Ishikawa (cell line): ENCODE results near the gene VPS26C.

Experiments used
- CEBPB ChIP-seq: IDR thresholded peaks from 2 replicates; pipeline ENCODE4 v1.6.1; 2012
- CREB1 ChIP-seq: IDR thresholded peaks from 2 replicates; pipeline ENCODE4 v1.6.1; 2012; ENCODE audit warnings: low read depth
- EGR1 ChIP-seq: IDR thresholded peaks from 2 replicates; pipeline ENCODE4 v1.6.1; 2012
- EP300 ChIP-seq: IDR thresholded peaks from 2 replicates; pipeline ENCODE4 v1.6.1; 2012; ENCODE audit warnings: borderline replicate concordance
- FOXM1 ChIP-seq: IDR thresholded peaks from 2 replicates; pipeline ENCODE4 v1.6.1; 2012; ENCODE audit warnings: low read depth, borderline replicate concordance
- NFIC ChIP-seq: IDR thresholded peaks from 2 replicates; pipeline ENCODE4 v1.6.1; 2012
- RAD21 ChIP-seq: IDR thresholded peaks from 2 replicates; pipeline ENCODE4 v1.6.1; 2012; ENCODE audit warnings: low read depth
- TAF1 ChIP-seq: IDR thresholded peaks from 2 replicates; pipeline ENCODE4 v1.6.1; 2012; ENCODE audit warnings: low read depth, mild to moderate bottlenecking
- TCF12 ChIP-seq: IDR thresholded peaks from 2 replicates; pipeline ENCODE4 v1.6.1; 2012; ENCODE audit warnings: low read depth
- TEAD4 ChIP-seq: IDR thresholded peaks from 2 replicates; pipeline ENCODE4 v1.6.1; 2012
- USF1 ChIP-seq: IDR thresholded peaks from 2 replicates; pipeline ENCODE4 v1.6.1; 2012
- YY1 ChIP-seq: IDR thresholded peaks from 2 replicates; pipeline ENCODE4 v1.6.1; 2012; ENCODE audit warnings: low read depth
- ZBTB7A ChIP-seq: IDR thresholded peaks from 2 replicates; pipeline ENCODE4 v1.6.1; 2012; ENCODE audit warnings: low read depth
- TF ChIP-seq, protein P1 (sequence below): IDR thresholded peaks from 2 replicates; pipeline ENCODE4 v1.6.1; 2012; ENCODE audit warnings: low read depth, mild to moderate bottlenecking
- TF ChIP-seq, protein P2 (sequence below): IDR thresholded peaks from 2 replicates; pipeline ENCODE4 v1.6.1; 2012

The VPS26C gene

GRCh38 chr21:37272897-37273296 is 5.8 kb upstream of the VPS26C start:
- no peak for TF ChIP-seq YY1
- TF ChIP-seq TCF12 = no peak
- no peak for TF ChIP-seq RAD21
- no peak for TF ChIP-seq ZBTB7A
- TF ChIP-seq TEAD4 = no peak
- no peak for TF ChIP-seq CREB1
- TF ChIP-seq FOXM1 = no peak
- TF ChIP-seq, protein P1, sequence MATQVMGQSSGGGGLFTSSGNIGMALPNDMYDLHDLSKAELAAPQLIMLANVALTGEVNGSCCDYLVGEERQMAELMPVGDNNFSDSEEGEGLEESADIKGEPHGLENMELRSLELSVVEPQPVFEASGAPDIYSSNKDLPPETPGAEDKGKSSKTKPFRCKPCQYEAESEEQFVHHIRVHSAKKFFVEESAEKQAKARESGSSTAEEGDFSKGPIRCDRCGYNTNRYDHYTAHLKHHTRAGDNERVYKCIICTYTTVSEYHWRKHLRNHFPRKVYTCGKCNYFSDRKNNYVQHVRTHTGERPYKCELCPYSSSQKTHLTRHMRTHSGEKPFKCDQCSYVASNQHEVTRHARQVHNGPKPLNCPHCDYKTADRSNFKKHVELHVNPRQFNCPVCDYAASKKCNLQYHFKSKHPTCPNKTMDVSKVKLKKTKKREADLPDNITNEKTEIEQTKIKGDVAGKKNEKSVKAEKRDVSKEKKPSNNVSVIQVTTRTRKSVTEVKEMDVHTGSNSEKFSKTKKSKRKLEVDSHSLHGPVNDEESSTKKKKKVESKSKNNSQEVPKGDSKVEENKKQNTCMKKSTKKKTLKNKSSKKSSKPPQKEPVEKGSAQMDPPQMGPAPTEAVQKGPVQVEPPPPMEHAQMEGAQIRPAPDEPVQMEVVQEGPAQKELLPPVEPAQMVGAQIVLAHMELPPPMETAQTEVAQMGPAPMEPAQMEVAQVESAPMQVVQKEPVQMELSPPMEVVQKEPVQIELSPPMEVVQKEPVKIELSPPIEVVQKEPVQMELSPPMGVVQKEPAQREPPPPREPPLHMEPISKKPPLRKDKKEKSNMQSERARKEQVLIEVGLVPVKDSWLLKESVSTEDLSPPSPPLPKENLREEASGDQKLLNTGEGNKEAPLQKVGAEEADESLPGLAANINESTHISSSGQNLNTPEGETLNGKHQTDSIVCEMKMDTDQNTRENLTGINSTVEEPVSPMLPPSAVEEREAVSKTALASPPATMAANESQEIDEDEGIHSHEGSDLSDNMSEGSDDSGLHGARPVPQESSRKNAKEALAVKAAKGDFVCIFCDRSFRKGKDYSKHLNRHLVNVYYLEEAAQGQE = no peak
- no peak for TF ChIP-seq EP300
- TF ChIP-seq EGR1 = no peak

DNA sequence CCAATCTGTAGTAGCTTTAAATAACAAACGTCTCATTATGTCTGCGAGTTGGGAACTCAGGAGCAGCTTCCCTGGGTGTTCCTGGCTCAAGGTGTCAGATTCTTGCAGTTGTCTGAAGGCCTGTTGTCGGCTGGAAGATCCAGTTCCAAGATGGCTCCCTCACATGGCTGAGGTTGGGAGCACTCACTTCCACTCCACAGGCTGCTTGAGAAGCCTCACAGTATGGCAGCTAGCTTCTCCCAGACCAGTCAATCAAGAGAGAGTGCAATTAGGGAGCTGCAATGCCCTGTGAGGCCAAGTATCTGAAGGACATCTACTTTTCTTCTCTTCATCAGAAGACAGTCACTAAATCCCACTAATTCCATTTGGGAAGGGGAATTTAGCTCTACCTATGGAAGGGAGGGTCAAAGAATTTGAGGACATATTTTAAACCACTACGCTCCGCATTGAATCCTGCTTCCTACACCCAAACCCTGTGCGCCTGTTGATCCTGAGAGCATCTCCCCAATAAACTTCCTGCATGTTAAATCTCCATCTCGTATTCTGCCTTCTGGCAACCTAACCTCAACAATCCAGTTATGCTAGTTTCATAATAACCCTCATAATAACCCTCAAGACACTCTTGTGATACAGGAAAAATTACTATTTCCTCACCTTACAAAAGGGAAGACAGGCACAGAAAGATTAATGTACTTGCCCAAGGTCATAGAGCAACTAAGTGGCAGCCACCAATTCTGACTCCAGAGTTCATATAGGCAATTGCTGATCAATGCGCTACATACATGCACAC is 3.6 kb upstream of the VPS26C start:
- TF ChIP-seq EP300 = no peak
- no peak for TF ChIP-seq YY1
- no peak for TF ChIP-seq TEAD4
- TF ChIP-seq, protein P2, sequence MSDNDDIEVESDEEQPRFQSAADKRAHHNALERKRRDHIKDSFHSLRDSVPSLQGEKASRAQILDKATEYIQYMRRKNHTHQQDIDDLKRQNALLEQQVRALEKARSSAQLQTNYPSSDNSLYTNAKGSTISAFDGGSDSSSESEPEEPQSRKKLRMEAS = no peak
- TF ChIP-seq NFIC = no peak
- no peak for TF ChIP-seq EGR1
- TF ChIP-seq, protein P1 = no peak
- TF ChIP-seq ZBTB7A = no peak
- TF ChIP-seq USF1 = no peak
- TF ChIP-seq TAF1 = no peak

DNA sequence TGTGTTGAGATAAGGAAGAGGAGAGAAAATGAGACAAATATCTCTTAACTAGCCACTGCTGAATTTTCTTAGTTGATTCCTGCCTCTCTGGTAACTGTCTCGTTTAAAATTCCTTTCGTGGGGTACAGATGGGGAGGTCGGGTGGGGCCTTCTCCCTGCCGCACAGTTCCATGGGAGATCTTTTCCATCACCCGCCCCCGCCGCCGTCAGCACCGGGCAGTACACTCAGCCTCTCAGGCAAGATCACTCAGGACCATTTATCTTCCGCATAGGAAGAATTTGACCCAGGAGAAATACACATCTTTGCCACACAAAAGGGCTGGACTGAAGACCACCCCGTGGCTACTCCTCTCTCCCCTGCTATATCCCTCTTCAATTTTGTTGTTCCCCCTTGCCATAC is 2.3 kb upstream of the VPS26C start:
- TF ChIP-seq YY1 = no peak
- TF ChIP-seq CEBPB = no peak
- TF ChIP-seq ZBTB7A = no peak
- no peak for TF ChIP-seq EGR1
- no peak for TF ChIP-seq EP300
- no peak for TF ChIP-seq TCF12
- TF ChIP-seq, protein P2 = no peak
- TF ChIP-seq USF1 = no peak
- TF ChIP-seq FOXM1 = no peak
- TF ChIP-seq, protein P1 = no peak
- no peak for TF ChIP-seq NFIC
- TF ChIP-seq RAD21 = no peak
- no peak for TF ChIP-seq TEAD4
- TF ChIP-seq CREB1 = no peak
- no peak for TF ChIP-seq TAF1

- no peak for TF ChIP-seq USF1
- no peak for TF ChIP-seq TAF1
- TF ChIP-seq, protein P2 = no peak
These were observed 1.0 kb upstream of the VPS26C start for GRCh38 chr21:37268186-37268503.
